HEK293 (cell line): ENCODE measurements around the gene PRUNE1.

ENCODE experiments used
- BCL11B ChIP-seq: fragments of 450-650 bp; formaldehyde crosslinking; IDR thresholded peaks from 2 replicates; pipeline ENCODE4 v1.5.1; 2016; ENCODE audit warnings: low read depth, missing biosample characterization, missing genetic modification characterization
- GLIS1 ChIP-seq: fragments of 450-650 bp; formaldehyde crosslinking; IDR thresholded peaks from 2 replicates; pipeline ENCODE4 v1.5.1; 2016; ENCODE audit warnings: missing biosample characterization, missing genetic modification characterization
- GLIS2 ChIP-seq: fragments of 450-650 bp; formaldehyde crosslinking; IDR thresholded peaks from 2 replicates; pipeline ENCODE4 v1.5.1; 2016; ENCODE audit warnings: missing biosample characterization, missing genetic modification characterization
- KLF16 ChIP-seq: fragments of 450-650 bp; formaldehyde crosslinking; IDR thresholded peaks from 2 replicates; pipeline ENCODE4 v1.5.1; 2017; ENCODE audit warnings: missing biosample characterization, missing genetic modification characterization
- KLF7 ChIP-seq: fragments of 450-650 bp; formaldehyde crosslinking; IDR thresholded peaks from 2 replicates; pipeline ENCODE4 v1.5.1; 2016; ENCODE audit warnings: missing biosample characterization, missing genetic modification characterization, borderline replicate concordance
- SCRT2 ChIP-seq: fragments of 450-650 bp; formaldehyde crosslinking; IDR thresholded peaks from 2 replicates; pipeline ENCODE4 v1.5.1; 2016; ENCODE audit warnings: missing biosample characterization, missing genetic modification characterization
- SP2 ChIP-seq: fragments of 450-650 bp; formaldehyde crosslinking; IDR thresholded peaks from 2 replicates; pipeline ENCODE4 v1.5.1; 2016; ENCODE audit warnings: missing biosample characterization, missing genetic modification characterization
- SP3 ChIP-seq: fragments of 450-650 bp; formaldehyde crosslinking; IDR thresholded peaks from 2 replicates; pipeline ENCODE4 v1.5.1; 2016; ENCODE audit warnings: missing biosample characterization, missing genetic modification characterization
- ZBTB21 ChIP-seq: fragments of 450-650 bp; formaldehyde crosslinking; IDR thresholded peaks from 2 replicates; pipeline ENCODE4 v1.5.1; 2017; ENCODE audit warnings: missing biosample characterization, missing genetic modification characterization
- ZFP37 ChIP-seq: fragments of 450-650 bp; formaldehyde crosslinking; IDR thresholded peaks from 2 replicates; pipeline ENCODE4 v1.5.1; 2016; ENCODE audit warnings: missing biosample characterization, missing genetic modification characterization
- ZNF175 ChIP-seq: fragments of 450-650 bp; formaldehyde crosslinking; IDR thresholded peaks from 2 replicates; pipeline ENCODE4 v1.5.1; 2016; ENCODE audit warnings: missing biosample characterization, missing genetic modification characterization
- ZNF2 ChIP-seq: fragments of 450-650 bp; formaldehyde crosslinking; IDR thresholded peaks from 2 replicates; pipeline ENCODE4 v1.5.1; 2016; ENCODE audit warnings: missing biosample characterization, missing genetic modification characterization
- ZNF221 ChIP-seq: fragments of 450-650 bp; formaldehyde crosslinking; IDR thresholded peaks from 2 replicates; pipeline ENCODE4 v1.5.1; 2017; ENCODE audit warnings: missing biosample characterization, missing genetic modification characterization, borderline replicate concordance
- ZNF266 ChIP-seq: fragments of 450-650 bp; formaldehyde crosslinking; IDR thresholded peaks from 2 replicates; pipeline ENCODE4 v1.5.1; 2016; ENCODE audit warnings: missing biosample characterization, missing genetic modification characterization, low read depth
- ZNF341 ChIP-seq: fragments of 450-650 bp; formaldehyde crosslinking; IDR thresholded peaks from 2 replicates; pipeline ENCODE4; 2016; ENCODE audit warnings: low read depth, missing biosample characterization, missing genetic modification characterization
- ZNF530 ChIP-seq: fragments of 450-650 bp; formaldehyde crosslinking; IDR thresholded peaks from 2 replicates; pipeline ENCODE4 v1.5.1; 2016; ENCODE audit warnings: low read depth, missing biosample characterization, missing genetic modification characterization
- ZNF561 ChIP-seq: fragments of 450-650 bp; IDR thresholded peaks from 2 replicates; pipeline ENCODE4 v1.5.1; 2018; ENCODE audit warnings: missing biosample characterization, missing genetic modification characterization, borderline replicate concordance
- ZNF791 ChIP-seq: fragments of 450-650 bp; formaldehyde crosslinking; IDR thresholded peaks from 2 replicates; pipeline ENCODE4 v1.5.1; 2016; ENCODE audit warnings: missing biosample characterization, missing genetic modification characterization
- ZSCAN23 ChIP-seq: fragments of 450-650 bp; formaldehyde crosslinking; IDR thresholded peaks from 2 replicates; pipeline ENCODE4 v1.5.1; 2016; ENCODE audit warnings: missing biosample characterization, missing genetic modification characterization
- TF ChIP-seq, protein P1 (sequence below): fragments of 450-650 bp; formaldehyde crosslinking; IDR thresholded peaks from 2 replicates; pipeline ENCODE4 v1.5.1; 2016; ENCODE audit warnings: missing biosample characterization, missing genetic modification characterization
- TF ChIP-seq, protein P2 (sequence below): fragments of 450-650 bp; formaldehyde crosslinking; IDR thresholded peaks from 2 replicates; pipeline ENCODE4 v1.5.1; 2017; ENCODE audit warnings: missing biosample characterization, missing genetic modification characterization
- TF ChIP-seq, protein P3 (sequence below): fragments of 450-650 bp; formaldehyde crosslinking; IDR thresholded peaks from 2 replicates; pipeline ENCODE4 v1.5.1; 2017; ENCODE audit warnings: missing biosample characterization, missing genetic modification characterization
- TF ChIP-seq, protein P4 (sequence below): fragments of 450-650 bp; formaldehyde crosslinking; IDR thresholded peaks from 2 replicates; pipeline ENCODE4 v1.5.1; 2016; ENCODE audit warnings: missing biosample characterization, missing genetic modification characterization
- TF ChIP-seq, protein P5 (sequence below): fragments of 450-650 bp; formaldehyde crosslinking; IDR thresholded peaks from 2 replicates; pipeline ENCODE4 v1.5.1; 2017; ENCODE audit warnings: missing biosample characterization, missing genetic modification characterization
- TF ChIP-seq, protein P6 (sequence below): fragments of 450-650 bp; formaldehyde crosslinking; conservative IDR thresholded peaks from 2 replicates; pipeline ENCODE4 v1.5.1; 2016; ENCODE audit warnings: low read depth, missing biosample characterization, missing genetic modification characterization

The PRUNE1 gene

DNA sequence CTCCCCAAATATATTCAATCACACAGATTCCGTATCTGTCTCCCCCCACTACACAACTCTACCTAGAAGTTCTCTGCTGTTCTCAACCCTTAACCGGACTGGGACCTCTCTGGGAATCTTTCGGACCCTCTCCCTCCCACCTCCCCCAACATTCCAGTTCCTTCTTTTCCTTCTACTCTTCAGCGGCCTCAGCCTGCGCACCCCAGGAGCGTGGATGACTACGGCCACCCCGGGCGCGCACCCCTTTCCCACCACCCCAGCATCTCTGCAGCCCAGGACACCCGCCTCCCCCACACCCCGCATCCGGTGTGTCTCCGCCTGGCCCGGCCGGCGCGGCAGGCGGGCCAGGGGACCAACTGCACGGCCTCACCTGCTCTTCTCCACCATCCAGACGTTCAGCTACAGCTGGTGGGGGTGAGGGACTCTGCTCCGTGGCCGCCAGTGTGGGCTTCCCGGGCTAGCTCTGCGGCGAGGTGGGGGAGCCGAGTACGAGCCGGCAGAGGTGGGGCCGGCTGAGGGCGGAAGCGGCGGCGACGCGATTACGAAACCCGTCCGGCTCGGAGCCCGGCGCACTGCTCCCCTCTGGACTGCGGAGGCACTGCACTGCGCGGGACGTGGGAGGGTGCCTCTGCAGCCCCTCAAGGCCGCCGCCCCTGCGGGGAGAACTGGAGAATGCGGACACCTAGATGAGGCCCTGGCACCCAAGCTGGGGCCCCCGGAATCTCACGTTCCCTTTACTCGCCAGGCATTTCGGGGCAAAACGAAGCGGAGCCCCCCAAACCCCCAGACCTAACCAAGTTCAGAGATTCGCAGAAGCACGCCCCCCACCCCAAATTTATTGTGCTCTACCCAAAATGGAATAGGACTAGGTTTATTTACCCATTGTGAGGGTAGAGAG, 51.1 kb downstream of the PRUNE1 start, which contains the start of gene CDC42SE1 (continued):
- TF ChIP-seq, protein P1, sequence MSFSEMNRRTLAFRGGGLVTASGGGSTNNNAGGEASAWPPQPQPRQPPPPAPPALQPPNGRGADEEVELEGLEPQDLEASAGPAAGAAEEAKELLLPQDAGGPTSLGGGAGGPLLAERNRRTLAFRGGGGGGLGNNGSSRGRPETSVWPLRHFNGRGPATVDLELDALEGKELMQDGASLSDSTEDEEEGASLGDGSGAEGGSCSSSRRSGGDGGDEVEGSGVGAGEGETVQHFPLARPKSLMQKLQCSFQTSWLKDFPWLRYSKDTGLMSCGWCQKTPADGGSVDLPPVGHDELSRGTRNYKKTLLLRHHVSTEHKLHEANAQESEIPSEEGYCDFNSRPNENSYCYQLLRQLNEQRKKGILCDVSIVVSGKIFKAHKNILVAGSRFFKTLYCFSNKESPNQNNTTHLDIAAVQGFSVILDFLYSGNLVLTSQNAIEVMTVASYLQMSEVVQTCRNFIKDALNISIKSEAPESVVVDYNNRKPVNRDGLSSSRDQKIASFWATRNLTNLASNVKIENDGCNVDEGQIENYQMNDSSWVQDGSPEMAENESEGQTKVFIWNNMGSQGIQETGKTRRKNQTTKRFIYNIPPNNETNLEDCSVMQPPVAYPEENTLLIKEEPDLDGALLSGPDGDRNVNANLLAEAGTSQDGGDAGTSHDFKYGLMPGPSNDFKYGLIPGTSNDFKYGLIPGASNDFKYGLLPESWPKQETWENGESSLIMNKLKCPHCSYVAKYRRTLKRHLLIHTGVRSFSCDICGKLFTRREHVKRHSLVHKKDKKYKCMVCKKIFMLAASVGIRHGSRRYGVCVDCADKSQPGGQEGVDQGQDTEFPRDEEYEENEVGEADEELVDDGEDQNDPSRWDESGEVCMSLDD = peak; percentile 96
- TF ChIP-seq ZNF2 (tag by site-specific recombination) (peak; percentile 88; the same call in 1 of the 2 replicates), GLIS2 (tag by site-specific recombination) (peak; percentile 99), ZNF791 (no peak), BCL11B (0 out of 2 replicates have a peak, but pooled peaks have one; percentile 47), ZBTB21 (tag by site-specific recombination) (0 out of 2 replicates have a peak, but pooled peaks have one; percentile 25), ZSCAN23 (no peak), SCRT2 (tag by site-specific recombination) (0 out of 2 replicates have a peak, but pooled peaks have one; percentile 21), ZNF341 (tag by site-specific recombination) (peak; percentile 48; the same call in 1 of the 2 replicates), ZFP37 (peak; percentile 84), KLF7 (tag by site-specific recombination) (peak; percentile 42; the same call in 1 of the 2 replicates), ZNF266 (tag by site-specific recombination) (no peak), ZNF175 (no peak), ZNF561 (tag by site-specific recombination) (peak; percentile 81), ZNF530 (tag by site-specific recombination) (no peak), SP2 (tag by site-specific recombination) (peak; percentile 76), GLIS1 (peak; percentile 93), ZNF221 (tag by site-specific recombination) (no peak), SP3 (tag by site-specific recombination) (peak; percentile 18), KLF16 (tag by site-specific recombination) (no peak; the same call in none of the 2 replicates)
- TF ChIP-seq, protein P2, sequence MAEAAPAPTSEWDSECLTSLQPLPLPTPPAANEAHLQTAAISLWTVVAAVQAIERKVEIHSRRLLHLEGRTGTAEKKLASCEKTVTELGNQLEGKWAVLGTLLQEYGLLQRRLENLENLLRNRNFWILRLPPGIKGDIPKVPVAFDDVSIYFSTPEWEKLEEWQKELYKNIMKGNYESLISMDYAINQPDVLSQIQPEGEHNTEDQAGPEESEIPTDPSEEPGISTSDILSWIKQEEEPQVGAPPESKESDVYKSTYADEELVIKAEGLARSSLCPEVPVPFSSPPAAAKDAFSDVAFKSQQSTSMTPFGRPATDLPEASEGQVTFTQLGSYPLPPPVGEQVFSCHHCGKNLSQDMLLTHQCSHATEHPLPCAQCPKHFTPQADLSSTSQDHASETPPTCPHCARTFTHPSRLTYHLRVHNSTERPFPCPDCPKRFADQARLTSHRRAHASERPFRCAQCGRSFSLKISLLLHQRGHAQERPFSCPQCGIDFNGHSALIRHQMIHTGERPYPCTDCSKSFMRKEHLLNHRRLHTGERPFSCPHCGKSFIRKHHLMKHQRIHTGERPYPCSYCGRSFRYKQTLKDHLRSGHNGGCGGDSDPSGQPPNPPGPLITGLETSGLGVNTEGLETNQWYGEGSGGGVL (tag by site-specific recombination) = peak; percentile 82
- TF ChIP-seq, protein P3, sequence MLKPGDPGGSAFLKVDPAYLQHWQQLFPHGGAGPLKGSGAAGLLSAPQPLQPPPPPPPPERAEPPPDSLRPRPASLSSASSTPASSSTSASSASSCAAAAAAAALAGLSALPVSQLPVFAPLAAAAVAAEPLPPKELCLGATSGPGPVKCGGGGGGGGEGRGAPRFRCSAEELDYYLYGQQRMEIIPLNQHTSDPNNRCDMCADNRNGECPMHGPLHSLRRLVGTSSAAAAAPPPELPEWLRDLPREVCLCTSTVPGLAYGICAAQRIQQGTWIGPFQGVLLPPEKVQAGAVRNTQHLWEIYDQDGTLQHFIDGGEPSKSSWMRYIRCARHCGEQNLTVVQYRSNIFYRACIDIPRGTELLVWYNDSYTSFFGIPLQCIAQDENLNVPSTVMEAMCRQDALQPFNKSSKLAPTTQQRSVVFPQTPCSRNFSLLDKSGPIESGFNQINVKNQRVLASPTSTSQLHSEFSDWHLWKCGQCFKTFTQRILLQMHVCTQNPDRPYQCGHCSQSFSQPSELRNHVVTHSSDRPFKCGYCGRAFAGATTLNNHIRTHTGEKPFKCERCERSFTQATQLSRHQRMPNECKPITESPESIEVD = no peak
- TF ChIP-seq, protein P4, sequence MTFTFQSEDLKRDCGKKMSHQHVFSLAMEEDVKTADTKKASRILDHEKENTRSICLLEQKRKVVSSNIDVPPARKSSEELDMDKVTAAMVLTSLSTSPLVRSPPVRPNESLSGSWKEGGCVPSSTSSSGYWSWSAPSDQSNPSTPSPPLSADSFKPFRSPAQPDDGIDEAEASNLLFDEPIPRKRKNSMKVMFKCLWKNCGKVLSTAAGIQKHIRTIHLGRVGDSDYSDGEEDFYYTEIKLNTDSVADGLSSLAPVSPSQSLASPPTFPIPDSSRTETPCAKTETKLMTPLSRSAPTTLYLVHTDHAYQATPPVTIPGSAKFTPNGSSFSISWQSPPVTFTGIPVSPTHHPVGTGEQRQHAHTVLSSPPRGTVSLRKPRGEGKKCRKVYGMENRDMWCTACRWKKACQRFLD (tag by site-specific recombination) = peak; percentile 89; the same call in 1 of the 2 replicates
- TF ChIP-seq, protein P5, sequence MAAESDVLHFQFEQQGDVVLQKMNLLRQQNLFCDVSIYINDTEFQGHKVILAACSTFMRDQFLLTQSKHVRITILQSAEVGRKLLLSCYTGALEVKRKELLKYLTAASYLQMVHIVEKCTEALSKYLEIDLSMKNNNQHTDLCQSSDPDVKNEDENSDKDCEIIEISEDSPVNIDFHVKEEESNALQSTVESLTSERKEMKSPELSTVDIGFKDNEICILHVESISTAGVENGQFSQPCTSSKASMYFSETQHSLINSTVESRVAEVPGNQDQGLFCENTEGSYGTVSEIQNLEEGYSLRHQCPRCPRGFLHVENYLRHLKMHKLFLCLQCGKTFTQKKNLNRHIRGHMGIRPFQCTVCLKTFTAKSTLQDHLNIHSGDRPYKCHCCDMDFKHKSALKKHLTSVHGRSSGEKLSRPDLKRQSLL (tag by site-specific recombination) = 0 out of 2 replicates have a peak, but pooled peaks have one; percentile 45
- TF ChIP-seq, protein P6, sequence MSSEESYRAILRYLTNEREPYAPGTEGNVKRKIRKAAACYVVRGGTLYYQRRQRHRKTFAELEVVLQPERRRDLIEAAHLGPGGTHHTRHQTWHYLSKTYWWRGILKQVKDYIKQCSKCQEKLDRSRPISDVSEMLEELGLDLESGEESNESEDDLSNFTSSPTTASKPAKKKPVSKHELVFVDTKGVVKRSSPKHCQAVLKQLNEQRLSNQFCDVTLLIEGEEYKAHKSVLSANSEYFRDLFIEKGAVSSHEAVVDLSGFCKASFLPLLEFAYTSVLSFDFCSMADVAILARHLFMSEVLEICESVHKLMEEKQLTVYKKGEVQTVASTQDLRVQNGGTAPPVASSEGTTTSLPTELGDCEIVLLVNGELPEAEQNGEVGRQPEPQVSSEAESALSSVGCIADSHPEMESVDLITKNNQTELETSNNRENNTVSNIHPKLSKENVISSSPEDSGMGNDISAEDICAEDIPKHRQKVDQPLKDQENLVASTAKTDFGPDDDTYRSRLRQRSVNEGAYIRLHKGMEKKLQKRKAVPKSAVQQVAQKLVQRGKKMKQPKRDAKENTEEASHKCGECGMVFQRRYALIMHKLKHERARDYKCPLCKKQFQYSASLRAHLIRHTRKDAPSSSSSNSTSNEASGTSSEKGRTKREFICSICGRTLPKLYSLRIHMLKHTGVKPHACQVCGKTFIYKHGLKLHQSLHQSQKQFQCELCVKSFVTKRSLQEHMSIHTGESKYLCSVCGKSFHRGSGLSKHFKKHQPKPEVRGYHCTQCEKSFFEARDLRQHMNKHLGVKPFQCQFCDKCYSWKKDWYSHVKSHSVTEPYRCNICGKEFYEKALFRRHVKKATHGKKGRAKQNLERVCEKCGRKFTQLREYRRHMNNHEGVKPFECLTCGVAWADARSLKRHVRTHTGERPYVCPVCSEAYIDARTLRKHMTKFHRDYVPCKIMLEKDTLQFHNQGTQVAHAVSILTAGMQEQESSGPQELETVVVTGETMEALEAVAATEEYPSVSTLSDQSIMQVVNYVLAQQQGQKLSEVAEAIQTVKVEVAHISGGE = peak; percentile 95
